Measurements from ENCODE around the gene TRMT11. TPM values are rescaled to one million over a fixed set of nuclear protein-coding genes. Genes with fewer than 3 reads are reported as not detected.

TRMT11 gene
- total and polyA plus RNA-seq, 9 of the 15 experiments (the other 6 are each of a cell fraction or from before 2014, with no cell fraction given) = 38.8 to 88.0 (median 59.8) TPM

DNA sequence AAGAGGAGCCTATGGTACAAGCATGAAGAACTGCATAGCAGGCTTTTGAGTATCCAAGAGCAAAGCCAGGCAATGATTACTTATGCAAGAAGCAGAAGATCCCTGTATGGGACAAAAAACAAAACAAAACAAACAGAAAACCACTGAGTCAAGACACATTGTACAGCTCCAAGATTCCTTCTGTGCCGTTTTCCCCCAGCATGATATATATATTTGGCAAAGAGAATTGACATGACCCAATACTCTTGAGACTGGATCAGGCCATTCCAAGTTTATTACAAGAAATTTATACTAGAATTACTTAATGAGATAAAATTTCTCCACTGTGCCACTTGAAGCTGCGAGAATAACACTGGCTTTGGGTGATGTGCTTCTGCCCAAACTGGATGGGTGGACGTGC is 65.5 kb downstream of the TRMT11 start:
- no peak for DNase-seq (ENCODE audit: extremely low read depth in 1 of 4, low spot score in 3 of 4)
- FAIRE-seq = no peak
- Histone ChIP-seq H4K20me1 (replicated peaks; ENCODE audit: control insufficient read depth, insufficient read depth, low read length) (no peaks in the 10 kb centered on the region), H3K27ac (ENCODE audit: extremely low read depth, low read depth, low read length) (no peak overlapping the region), H3K27me3 (ENCODE audit: control insufficient read depth in 2 of 2, insufficient read depth in 2 of 2, low read length in 2 of 2) (no peaks in the 10 kb centered on the region), H3K4me1 (replicated peaks in 1 of 2; ENCODE audit: control insufficient read depth in 2 of 2, insufficient read depth in 2 of 2, low read length in 2 of 2) (peaks cover 9 to 57% of the 10 kb centered on the region in 2 experiments), H2AFZ (ENCODE audit: low read depth, low read length) (no peak overlapping the region), H3K4me2 (ENCODE audit: insufficient read depth, low read length) (no peak overlapping the region), H3K79me2 (ENCODE audit: control insufficient read depth, insufficient read depth, low read length) (no peaks in the 10 kb centered on the region), H3K36me3 (ENCODE audit: control insufficient read depth, insufficient read depth, low read length) (peaks cover 39% of the 10 kb centered on the region), H3K9ac (ENCODE audit: insufficient read depth in 1 of 2, low read depth in 2 of 2, low read length in 2 of 2) (no peak overlapping the region), H3K9me1 (ENCODE audit: control insufficient read depth, insufficient read depth, low read length) (no peaks in the 10 kb centered on the region), H3K9me3 (replicated peaks; ENCODE audit: control insufficient read depth, insufficient read depth, low read depth, low read length) (no peaks in the 10 kb centered on the region), H3K4me3 (no peak overlapping the region)
- TF ChIP-seq SMAD3 (CRISPR knock-in tag; conservative IDR thresholded peaks at IDR 0.05) (no peak), KLF16 (IDR thresholded peaks at IDR 0.05) (no peak), ZSCAN32 (CRISPR knock-in tag; IDR thresholded peaks at IDR 0.05) (no peak), CREM (IDR thresholded peaks at IDR 0.05; ENCODE audit: low read depth) (no peak), ATF7 (IDR thresholded peaks at IDR 0.05) (no peak), SMAD2 (IDR thresholded peaks at IDR 0.05; ENCODE audit: low read depth, low read length) (no peak), CHD2 (IDR thresholded peaks at IDR 0.05; ENCODE audit: low read depth, low read length) (no peak), MIER1 (IDR thresholded peaks at IDR 0.05; ENCODE audit: low read depth) (no peak), NEUROD1 (IDR thresholded peaks at IDR 0.05; ENCODE audit: borderline replicate concordance, low read depth, low read length, partially characterized antibody) (no peak), BRCA1 (IDR thresholded peaks at IDR 0.05) (no peak), BRCA1 (CRISPR knock-in tag; IDR thresholded peaks at IDR 0.05) (no peak), ZNF143 (CRISPR knock-in tag; IDR thresholded peaks at IDR 0.05) (no peak), SMARCE1 (IDR thresholded peaks at IDR 0.05) (no peak)
- TF ChIP-seq, protein P1, sequence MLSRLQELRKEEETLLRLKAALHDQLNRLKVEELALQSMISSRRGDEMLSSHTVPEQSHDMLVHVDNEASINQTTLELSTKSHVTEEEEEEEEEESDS (CRISPR knock-in tag; IDR thresholded peaks at IDR 0.05) = no peak
- TF ChIP-seq, protein P2, sequence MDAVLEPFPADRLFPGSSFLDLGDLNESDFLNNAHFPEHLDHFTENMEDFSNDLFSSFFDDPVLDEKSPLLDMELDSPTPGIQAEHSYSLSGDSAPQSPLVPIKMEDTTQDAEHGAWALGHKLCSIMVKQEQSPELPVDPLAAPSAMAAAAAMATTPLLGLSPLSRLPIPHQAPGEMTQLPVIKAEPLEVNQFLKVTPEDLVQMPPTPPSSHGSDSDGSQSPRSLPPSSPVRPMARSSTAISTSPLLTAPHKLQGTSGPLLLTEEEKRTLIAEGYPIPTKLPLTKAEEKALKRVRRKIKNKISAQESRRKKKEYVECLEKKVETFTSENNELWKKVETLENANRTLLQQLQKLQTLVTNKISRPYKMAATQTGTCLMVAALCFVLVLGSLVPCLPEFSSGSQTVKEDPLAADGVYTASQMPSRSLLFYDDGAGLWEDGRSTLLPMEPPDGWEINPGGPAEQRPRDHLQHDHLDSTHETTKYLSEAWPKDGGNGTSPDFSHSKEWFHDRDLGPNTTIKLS (IDR thresholded peaks at IDR 0.05; ENCODE audit: borderline replicate concordance, low read depth) = no peak
- TF ChIP-seq, protein P3, sequence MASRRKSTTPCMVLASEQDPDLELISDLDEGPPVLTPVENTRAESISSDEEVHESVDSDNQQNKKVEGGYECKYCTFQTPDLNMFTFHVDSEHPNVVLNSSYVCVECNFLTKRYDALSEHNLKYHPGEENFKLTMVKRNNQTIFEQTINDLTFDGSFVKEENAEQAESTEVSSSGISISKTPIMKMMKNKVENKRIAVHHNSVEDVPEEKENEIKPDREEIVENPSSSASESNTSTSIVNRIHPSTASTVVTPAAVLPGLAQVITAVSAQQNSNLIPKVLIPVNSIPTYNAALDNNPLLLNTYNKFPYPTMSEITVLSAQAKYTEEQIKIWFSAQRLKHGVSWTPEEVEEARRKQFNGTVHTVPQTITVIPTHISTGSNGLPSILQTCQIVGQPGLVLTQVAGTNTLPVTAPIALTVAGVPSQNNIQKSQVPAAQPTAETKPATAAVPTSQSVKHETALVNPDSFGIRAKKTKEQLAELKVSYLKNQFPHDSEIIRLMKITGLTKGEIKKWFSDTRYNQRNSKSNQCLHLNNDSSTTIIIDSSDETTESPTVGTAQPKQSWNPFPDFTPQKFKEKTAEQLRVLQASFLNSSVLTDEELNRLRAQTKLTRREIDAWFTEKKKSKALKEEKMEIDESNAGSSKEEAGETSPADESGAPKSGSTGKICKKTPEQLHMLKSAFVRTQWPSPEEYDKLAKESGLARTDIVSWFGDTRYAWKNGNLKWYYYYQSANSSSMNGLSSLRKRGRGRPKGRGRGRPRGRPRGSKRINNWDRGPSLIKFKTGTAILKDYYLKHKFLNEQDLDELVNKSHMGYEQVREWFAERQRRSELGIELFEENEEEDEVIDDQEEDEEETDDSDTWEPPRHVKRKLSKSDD (conservative IDR thresholded peaks at IDR 0.05; ENCODE audit: low read length) = no peak
- POLR2A ChIA-PET = interaction anchor here (0.7 to 6.2 kb wide), 3 partner anchors 10 to 271 kb away, joined by 3 to 40 read pairs (median 5); no protein-coding TSS in a partner anchor
- WGBS (ENCODE audit: insufficient coverage, low coverage, missing lambda C conversion rate) = 84% methylated on average over 3 of the region's 3 CpGs
- no peak for ATAC-seq
- CTCF ChIA-PET (ENCODE audit: low intra/inter-chr PET ratio) = no interaction called here
- intact Hi-C loops (cut with micrococcal nuclease) (loop anchor here (5.0 kb wide), 1 partner anchor 121 kb away; no protein-coding TSS in a partner anchor), in situ Hi-C loops (cut with MboI) (no loop called here)
- BruUV-seq (replicated peaks) = no TSS peak

All from K562 (cell line).